Muscle of arm (tissue), 12 donors: ENCODE measurements around the gene POLR2H. TPM values are rescaled to one million over a fixed set of nuclear protein-coding genes. Genes with fewer than 3 reads are reported as not detected.

Experiments used
- DNase-seq: peaks from one replicate; pipeline ENCODE4 v3.0.0-alpha.2; 2013
- polyA plus RNA-seq, 12 donors: library from polyadenylated mRNA; unstranded; fragments of 120-200 nt; gene quantifications; one replicate each; pipeline ENCODE4 v1.2.1, GENCODE V29; 2013; ENCODE audit not compliant: insufficient read length in 12 of 12

POLR2H gene
- polyA plus RNA-seq, 12 donors: 35.9 to 64.8 (median 44.4) TPM; not detected in 1

DNA sequence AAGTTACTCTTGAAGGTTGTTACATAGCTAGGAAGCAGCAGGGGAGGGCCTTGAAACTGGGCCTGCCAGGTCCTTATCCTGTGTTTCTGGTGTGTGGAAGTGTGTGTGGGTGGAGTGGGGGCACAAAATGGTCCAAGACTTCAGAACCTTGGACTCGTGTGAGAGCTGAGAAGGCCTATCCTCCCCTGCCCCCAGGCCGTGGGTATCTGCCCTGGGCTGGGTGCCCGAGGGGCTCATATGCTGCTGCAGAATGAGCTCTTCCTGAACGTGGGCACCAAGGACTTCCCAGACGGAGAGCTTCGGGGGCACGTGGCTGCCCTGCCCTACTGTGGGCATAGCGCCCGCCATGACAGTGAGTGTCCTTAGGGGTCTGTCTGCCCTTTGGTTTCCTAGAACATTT, 22.8 kb downstream of the POLR2H start:
- no peak for DNase-seq

DNA sequence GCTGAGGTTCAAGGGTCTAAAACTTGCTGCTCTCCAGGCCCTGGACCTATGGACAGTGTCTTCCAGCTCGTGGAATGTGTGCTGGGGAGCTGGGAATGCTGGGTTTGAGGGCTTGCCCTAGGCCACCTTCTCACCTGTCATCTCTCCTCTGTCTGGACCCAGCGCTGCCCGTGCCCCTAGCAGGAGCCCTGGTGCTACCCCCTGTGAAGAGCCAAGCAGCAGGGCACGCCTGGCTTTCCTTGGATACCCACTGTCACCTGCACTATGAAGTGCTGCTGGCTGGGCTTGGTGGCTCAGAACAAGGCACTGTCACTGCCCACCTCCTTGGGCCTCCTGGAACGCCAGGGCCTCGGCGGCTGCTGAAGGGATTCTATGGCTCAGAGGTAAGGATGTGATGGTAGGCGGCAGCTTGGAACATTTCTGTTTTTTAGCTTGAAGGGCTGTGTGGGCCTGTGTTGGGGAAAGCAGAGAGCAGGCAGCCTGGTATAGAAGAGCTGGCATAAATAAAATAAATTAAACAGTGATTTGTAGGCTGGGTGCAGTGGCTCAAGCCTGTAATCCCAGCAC, 23.4 kb downstream of the POLR2H start:
- no peak for DNase-seq

DNA sequence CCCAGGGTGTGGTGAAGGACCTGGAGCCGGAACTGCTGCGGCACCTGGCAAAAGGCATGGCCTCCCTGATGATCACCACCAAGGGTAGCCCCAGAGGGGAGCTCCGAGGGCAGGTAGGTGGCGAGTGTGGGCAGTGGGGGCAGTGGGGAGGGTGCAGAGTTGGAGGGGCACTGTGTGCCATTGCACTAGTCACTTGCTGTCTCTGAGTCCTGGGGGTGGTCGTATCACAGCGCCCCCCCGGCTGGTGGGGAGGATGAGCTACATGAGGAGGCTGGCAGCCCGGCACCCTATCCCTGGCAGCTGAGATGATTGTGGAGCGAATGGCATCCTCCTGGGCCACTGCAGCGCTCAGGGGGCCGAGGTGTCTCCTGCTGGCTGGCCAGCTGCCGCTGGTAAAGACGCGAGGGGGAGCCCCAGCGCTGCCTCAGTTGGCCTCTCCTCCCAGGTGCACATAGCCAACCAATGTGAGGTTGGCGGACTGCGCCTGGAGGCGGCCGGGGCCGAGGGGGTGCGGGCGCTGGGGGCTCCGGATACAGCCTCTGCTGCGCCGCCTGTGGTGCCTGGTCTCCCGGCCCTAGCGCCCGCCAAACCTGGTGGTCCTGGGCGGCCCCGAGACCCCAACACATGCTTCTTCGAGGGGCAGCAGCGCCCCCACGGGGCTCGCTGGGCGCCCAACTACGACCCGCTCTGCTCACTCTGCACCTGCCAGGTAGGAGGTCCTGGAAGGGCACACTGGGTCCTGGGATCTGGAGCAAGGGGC, 24.7 kb downstream of the POLR2H start:
- DNase-seq: no peak

DNA sequence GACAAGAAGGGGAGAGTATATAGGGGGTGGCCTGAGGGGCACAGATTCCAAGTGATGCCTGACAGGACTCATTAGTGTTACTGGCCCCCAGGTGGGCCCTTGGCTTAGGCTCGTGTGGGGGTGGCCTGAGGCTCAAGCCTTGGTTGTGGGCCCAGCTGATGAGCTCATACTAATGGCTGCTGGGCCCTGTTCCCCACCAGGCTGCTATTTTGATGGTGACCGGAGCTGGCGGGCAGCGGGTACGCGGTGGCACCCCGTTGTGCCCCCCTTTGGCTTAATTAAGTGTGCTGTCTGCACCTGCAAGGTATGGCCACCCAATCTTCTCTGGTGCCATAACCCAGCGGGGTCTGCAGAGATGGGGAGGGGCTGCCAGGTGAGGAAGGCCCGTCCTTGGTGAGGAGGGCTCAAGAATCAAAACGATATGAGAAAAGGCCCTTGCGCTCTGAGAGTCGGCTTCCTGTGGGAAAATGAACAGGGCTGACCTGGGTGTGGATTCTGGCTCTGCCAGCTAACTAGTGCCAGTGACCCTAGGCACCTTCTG, 25.7 kb downstream of the POLR2H start:
- DNase-seq: no peak

DNA sequence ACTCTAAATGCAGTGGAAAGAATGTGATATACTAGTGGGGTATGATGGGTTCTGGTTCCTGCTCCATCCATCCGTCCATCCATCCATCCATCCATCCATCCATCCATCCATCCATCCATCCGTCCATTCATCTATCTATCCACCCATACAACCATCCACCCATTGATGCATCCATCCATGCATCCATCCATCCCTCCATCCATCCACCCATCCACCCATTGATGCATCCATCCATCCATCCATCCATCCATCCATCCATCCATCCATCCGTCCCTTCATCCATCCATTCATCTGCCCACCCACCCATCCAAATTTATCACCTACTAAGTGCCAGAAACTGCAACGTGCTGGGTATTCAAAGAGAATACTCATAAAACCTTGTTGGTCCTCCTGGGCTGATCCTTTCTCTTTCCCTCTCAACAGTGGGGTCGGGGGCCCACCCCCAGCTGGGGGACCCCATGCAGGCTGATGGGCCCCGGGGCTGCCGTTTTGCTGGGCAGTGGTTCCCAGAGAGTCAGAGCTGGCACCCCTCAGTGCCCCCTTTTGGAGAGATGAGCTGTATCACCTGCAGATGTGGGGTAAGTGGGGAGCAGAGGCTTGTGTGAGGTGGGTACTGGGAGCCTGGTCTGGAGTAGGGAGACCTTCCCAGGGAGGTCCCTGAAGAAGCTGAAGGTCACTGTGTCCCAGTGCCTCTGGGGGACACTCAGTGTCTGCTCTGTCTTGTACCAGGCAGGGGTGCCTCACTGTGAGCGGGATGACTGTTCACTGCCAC, 26.8 kb downstream of the POLR2H start:
- DNase-seq: no peak

DNA sequence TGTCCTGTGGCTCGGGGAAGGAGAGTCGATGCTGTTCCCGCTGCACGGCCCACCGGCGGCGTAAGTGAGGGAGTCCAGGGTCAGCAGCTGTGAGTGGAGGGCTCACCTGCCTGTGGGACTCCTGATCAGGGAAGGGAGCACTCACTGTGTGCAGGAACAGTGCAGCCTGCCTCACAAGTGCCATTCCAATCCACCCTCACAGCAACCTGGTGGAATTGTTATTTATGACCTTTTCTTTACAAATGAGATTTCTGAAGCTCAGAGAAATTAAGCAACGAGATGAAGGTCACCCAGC, 27.4 kb downstream of the POLR2H start:
- DNase-seq: no peak

DNA sequence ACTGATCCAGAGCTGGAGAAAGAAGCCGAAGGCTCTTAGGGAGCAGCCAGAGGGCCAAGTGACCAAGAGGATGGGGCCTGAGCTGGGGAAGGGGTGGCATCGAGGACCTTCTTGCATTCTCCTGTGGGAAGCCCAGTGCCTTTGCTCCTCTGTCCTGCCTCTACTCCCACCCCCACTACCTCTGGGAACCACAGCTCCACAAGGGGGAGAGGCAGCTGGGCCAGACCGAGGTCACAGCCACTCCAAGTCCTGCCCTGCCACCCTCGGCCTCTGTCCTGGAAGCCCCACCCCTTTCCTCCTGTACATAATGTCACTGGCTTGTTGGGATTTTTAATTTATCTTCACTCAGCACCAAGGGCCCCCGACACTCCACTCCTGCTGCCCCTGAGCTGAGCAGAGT, 27.9 kb downstream of the POLR2H start:
- no peak for DNase-seq

DNA sequence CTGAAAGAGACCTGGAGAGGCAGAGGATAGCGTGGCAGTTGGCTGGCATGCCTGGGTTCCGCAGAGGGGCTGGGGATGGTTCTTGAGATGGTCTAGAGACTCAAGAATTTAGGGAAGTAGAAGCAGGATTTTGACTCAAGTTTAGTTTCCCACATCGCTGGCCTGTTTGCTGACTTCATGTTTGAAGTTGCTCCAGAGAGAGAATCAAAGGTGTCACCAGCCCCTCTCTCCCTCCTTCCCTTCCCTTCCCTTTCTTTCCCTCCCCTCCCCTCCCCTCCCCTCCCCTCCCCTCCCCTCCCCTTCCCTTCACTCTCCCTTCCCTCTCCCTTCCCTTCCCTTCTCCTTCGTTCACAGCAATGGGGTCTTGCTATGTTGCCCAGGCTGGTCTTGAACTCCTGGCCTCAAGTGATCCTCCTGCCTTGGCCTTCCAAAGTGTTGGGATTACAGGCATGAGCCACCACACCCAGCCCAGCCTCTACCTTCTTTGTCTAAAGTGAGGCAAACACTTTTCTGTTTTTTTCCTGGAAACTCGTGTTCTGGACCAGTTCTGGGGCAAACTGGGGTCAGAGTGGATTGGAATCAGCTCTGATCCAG, 28.5 kb downstream of the POLR2H start:
- no peak for DNase-seq

DNA sequence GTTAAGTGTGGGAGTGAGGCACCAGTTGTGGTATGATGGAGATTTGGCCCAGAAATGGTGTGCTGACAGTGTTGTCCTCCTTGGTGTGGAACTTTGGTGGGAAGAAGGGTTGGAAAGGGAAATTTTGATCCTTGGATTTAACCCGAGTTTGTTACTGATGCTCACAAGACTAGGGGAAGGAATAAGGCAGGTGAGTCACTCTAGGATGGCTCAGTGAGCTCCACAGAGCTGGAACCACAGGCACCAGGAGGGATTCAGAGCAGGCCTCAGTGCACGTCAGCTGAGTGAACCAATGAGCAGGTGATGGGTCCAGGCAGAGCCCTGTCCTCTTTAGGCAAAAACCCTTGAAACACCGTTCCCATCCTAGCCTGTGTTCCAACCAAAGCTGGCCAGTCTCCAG, 29.8 kb downstream of the POLR2H start:
- no peak for DNase-seq

DNA sequence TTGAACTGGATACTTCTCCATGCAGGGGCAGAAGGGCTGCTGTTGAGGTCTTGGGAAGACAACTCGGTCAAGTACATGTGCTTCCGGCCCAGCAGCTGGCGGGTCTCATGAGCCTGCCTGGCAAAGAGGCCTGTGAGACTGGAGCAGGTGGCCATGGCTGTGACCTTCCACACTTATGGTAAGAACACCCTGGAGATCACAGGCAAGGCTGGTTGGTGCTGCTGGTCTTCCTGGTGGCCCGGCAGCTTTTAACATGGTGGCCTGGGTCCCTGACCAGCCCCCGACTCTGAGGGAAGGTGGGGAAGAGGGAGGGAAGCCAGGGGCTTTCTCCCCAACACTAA, 33.8 kb downstream of the POLR2H start:
- DNase-seq: no peak

DNA sequence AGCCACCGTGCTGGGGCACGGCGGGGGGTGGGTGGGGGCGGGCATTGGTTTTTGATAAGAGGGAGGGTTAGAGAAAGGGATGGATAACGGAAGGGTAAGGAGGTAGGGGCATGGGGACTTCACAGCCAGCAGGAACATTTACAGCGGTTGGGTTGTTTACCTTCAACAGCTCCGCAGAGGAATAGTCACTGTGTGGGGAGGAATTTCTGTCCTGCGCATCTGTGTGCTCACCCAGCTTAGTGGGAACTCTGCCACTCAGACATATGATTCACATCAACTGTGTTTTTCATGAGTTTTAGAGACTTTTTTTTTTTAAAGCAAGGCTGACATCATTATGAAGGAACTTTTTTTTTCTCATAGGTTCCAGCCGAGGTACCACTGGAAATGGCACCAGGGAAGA, 37.9 kb downstream of the POLR2H start:
- DNase-seq: peak; percentile 84

DNA sequence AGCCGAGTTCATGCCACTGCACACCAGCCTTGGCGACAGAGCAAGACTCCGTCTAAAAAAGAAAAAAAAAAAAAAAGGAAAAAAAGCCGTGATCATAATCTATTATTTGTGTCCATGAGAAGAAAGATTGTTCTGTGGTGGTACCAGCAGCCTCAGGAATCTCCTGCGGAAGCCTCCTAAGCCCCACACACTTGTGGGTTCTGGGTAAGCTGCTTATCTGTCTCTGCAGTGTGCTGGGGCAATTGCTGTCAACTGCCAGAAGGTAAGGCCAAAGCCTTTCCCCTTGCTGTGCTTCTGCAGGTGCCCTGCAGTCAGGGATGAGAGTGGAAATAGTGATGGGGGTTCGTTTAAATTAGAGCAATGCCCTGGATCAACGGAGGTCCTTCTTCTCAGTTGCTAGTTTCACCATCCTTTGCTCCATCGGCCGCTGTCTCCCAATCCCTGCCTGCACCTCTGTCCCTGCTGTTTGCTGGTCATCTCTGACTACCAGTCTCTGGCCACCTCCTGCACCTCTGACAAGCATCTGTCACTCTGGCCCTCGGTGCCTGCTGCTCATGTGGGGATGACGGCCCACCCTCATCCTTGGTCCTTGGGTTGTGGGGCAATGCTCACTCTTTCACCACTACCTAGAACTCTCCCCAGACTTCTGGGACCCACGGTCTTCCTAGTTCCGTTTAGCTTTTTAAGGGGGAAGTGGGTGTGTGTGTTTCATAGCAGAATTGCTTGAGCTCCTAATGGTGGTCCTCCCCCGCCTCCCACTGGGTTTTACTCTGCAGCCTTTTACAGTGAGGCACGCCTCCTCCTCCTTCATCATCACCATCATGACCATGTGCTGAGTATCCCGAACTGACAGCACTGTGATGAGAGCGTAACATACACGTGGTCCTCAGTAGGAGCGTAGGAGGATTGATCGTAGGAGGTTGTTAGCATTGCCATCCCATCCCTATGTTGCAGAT, 43.8 kb downstream of the POLR2H start:
- DNase-seq: no peak

DNA sequence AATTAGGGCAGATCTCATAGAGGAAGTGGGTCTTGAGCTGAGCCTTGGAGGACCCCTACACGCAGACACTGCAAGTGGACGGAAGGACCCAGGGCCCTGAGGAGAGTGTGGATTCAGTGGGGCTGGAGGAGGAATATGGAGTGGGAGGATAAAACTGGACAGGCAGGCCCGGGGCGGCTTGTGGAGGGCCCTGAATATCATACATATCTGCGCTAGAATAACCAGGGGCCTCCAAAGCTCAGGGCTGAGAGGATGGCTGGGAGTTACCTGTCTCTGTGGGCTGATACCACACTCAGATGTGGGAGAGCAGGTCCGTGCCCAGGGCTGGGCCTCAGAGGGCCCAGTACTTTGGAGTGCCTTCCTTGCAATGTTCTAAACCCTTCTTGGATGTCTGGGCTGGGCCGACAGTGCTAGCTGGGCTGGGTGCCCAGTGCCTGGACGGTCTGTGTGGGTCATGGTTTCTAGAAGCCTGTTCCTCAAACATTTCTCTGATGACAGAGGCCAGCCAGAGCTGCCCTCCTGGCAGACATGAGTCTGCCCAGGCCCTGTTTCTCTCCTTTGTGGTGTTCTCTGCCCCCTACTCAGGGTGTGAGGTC, 47.9 kb downstream of the POLR2H start:
- no peak for DNase-seq

DNA sequence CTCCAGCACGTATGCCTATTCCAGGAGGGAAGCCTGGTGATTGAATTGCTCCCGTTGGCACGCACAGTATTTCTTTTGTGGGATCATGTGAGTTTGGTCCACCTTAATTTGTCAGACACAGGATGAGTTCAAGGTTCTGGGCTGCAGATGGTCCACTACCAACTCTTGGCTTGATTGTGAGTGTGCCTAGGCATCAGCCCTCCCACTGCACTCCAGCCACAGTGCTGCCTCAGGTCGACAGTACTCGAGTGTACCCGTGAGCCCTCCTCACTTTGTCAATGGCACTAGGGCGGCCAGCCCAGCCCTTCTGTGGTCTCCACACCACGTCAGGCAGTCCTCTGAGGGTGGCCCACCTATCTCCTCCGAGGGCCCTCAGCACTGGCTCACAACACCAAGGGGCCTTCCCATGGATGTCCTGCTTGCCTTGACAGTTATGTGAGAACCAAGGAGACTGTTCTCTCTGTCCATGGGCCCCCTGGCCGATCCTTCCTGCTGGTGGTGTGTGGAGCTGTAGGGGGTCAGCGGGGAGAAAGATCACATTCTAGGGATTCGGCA, 48.5 kb downstream of the POLR2H start:
- DNase-seq: no peak

DNA sequence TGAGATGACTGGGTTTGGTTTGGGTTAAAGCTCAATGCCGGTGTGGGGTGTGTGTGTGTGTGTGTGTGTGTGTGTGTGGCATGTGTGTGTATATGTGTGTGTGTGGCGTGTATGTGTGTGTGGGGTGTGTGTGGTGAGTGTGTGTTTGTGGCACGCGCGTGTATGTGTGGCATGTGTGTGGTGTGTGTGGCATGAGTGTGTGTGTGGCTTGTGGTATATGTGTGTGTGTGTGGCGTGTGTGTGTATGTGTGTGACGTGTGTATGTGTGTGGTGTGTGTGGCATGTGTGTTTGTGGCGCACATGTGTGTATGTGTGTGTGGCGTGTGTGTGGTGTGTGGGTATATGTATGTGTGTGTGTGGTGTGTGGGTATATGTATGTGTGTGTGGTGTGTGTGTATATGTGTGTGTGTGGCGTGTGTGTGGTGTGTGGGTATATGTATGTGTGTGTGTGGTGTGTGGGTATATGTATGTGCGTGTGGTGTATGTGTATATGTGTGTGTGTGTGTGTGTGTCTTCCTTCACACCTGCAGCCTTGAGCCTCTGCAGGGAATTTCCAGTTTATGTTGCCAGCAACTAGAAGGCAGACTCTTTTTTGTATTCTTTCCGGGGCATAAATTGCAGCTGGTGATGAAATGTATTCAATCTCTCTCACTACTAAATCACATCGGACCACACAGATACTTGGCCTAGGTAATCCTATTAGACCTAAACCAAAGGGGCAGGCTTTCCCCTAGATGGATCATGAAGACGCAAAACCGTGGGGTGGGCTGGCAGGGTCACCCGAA, 53.1 kb downstream of the POLR2H start:
- no peak for DNase-seq

DNA sequence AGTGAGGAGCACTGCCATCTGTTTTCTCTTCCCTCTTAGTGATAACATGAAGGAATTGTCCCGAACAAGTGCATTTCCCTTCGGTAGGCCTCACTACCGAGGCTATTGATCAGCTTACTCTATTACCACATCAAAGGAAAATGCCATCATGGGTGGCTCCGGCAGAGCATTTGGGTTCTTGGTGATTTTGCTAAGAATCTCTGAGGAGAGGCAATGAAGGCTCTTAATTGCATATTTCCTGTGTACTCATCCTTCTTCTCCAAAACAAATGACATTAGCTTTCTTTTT, 53.6 kb downstream of the POLR2H start:
- no peak for DNase-seq

DNA sequence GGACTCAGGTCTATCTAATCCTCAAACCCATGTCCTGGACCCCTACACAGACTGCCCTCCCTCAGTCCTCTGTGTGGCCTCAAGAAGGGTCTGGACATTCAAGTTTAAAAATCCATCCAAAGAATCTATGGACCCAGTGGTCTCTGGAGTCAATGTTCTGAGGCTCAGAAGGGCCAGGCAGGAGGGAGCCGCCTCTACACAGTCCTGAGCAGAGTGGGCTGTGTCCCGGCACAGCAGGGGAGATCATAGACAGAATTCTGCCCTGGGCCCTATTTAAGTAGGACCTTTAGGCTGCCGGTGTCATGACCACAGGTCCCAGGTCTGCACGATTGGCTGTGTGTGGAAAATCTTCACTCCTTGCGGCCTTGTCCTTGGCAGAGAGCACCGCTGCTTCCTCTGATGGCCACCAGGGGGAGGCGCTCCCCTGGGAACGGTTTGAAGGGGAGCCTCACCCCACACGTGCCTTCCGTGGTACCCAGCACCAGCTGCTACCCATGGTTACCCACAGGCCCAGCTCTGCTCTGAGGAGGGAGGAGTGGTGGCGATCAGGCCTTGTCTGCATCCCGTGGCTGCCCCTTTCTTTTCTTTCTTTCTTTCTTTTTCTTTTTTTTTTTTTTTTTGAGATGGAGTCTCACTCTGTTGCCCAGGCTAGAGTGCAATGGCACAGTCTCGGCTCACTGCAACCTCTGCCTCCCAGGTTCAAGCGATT, 56.3 kb downstream of the POLR2H start:
- peak; percentile 43 for DNase-seq
